Smooth muscle cell of the umbilical artery (primary cell): ENCODE measurements around the gene RIGI. TPM values are rescaled to one million over a fixed set of nuclear protein-coding genes. Genes with fewer than 3 reads are reported as not detected.

ENCODE experiments used
- total RNA-seq: library from RNA; depleted of rRNA; stranded (reverse); fragments of >200 nt; gene quantifications from 2 replicates; pipeline ENCODE4 v1.2.3, GENCODE V29; 2014

The RIGI gene
- 7.1 and 12.1 TPM in 2 replicates for total RNA-seq

DNA sequence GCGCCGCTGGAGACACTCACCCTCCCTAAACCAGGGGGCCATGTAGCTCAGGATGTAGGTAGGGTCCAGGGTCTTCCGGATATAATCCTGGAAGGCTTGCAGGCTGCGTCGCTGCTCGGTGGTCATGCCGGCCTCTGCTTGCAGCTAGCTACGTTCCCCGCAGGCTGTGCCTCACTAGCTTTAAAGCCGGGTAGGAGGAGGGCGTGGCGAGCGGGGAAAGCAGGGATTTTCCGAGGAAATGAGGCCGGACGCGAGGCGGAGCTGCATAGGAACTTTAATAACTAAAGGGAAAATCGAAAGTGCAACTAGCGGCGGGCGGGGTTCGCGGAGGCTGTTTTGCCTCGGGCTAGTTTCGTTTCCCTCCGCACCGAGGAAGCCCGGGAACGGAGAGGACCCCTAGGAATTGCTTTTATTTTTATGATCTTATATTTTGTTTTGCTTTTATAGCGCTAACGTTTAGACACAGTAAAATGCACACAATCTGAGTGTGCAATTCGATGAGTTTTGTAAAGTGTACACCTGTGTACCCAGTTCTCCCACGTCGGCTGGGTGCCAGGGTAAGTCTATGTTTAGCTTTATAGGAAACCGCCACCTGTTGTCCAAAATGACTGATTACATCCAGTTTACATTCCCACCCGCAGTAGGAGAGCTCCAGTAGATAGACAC, at the start of gene RIGI:
RIGI (minus strand) TSS at position 156 of the 666 bp plus-strand sequence; CDS start at position 126, 30 bp downstream.

GRCh38 chr9:32572900-32573523, 47.0 kb upstream of the RIGI start, which contains the start of gene NDUFB6:
TSS of gene NDUFB6 (minus strand) at chr9:32573159. CDS start at chr9:32573060, 99 bp downstream.

GRCh38 chr9:32552172-32552872, 26.3 kb upstream of the RIGI start, which contains the start of the genes SMIM27 and TOPORS:
TSS of gene SMIM27 (plus strand) at chr9:32552327. CDS start at chr9:32552435, 108 bp downstream.
TSS of gene TOPORS (minus strand) at chr9:32552586. CDS start at chr9:32552436, 150 bp downstream.

Other genes starting within 250 kb of the RIGI start
- gene ACO1, start 141.6 kb downstream of the RIGI start, total RNA-seq = 121 and 127 TPM in 2 replicates
- gene SMIM27, start 26.1 kb upstream of the RIGI start, total RNA-seq = 1.5 and 2.7 TPM in 2 replicates
- 32.8 and 33.9 TPM in 2 replicates for gene TOPORS, start 26.4 kb upstream of the RIGI start, total RNA-seq
- 32.0 and 44.2 TPM in 2 replicates for gene NDUFB6, start 47.0 kb upstream of the RIGI start, total RNA-seq
- gene TAF1L, start 109.5 kb upstream of the RIGI start, total RNA-seq = not detected in 2 replicates